IMR-90 (cell line): Measurements from ENCODE around the gene BEAN1. TPM values are rescaled to one million over a fixed set of nuclear protein-coding genes. Genes with fewer than 3 reads are reported as not detected.

ENCODE experiments used
- ATAC-seq: fragments of 200-7000 bp; cut with Tn5 transposase; 2 replicates; pipeline ENCODE4 v1.9.1; 2020; ENCODE audit warnings: low read depth, mild to moderate bottlenecking, moderate library complexity
- BruUV-seq: library from RNA; stranded (reverse); fragments of 400-500 nt; replicated peaks from 2 replicates; lab custom pipeline; 2021; lab: Mats Ljungman, UMichigan
- CTCF ChIA-PET: fragments of 300-600 bp; formaldehyde crosslinking; extraction: SDS; loops from one replicate; lab custom pipeline; 2021; ENCODE audit warnings: antibody characterized with exemption; lab: Yijun Ruan, JAX
- POLR2A ChIA-PET: fragments of 300-600 bp; sonication (Branson Sonifier 250); formaldehyde crosslinking; loops from one replicate; lab custom pipeline; 2022; ENCODE audit warnings: antibody characterized with exemption; ENCODE audit not compliant: unreplicated experiment; lab: Charles Lee
- DNase-seq: peaks from one replicate; pipeline ENCODE4 v3.0.0; 2013
- H2AFZ ChIP-seq: replicated peaks from 2 replicates; pipeline ENCODE3; 2013; ENCODE audit warnings: low read length, mild to moderate bottlenecking; ENCODE audit not compliant: poor library complexity
- H2AK5ac ChIP-seq: 2 replicates; pipeline ENCODE4 v1.6.1; 2013; ENCODE audit warnings: low read depth, low read length, inconsistent platforms
- H2AK9ac ChIP-seq: replicated peaks from 2 replicates; pipeline ENCODE3; 2013; ENCODE audit warnings: mild to moderate bottlenecking, low read depth, low read length, moderate library complexity; ENCODE audit not compliant: poor library complexity
- H2BK120ac ChIP-seq: 2 replicates; pipeline ENCODE4 v1.6.1; 2013; ENCODE audit warnings: low read depth, low read length, inconsistent platforms
- H2BK15ac ChIP-seq: 3 replicates; pipeline ENCODE4 v1.6.1; 2013; ENCODE audit warnings: low read depth, low read length, inconsistent platforms
- H2BK20ac ChIP-seq: 2 replicates; pipeline ENCODE4 v1.6.1; 2013; ENCODE audit warnings: low read depth, mild to moderate bottlenecking, inconsistent platforms, low read length, moderate library complexity
- H2BK5ac ChIP-seq: 2 replicates; pipeline ENCODE4 v1.6.1; 2013; ENCODE audit warnings: mild to moderate bottlenecking, low read depth, low read length, inconsistent platforms; ENCODE audit not compliant: poor library complexity, severe bottlenecking
- H3K14ac ChIP-seq: replicated peaks from 2 replicates; pipeline ENCODE4 v1.6.1; 2013; ENCODE audit warnings: low read depth, low read length, inconsistent platforms
- H3K18ac ChIP-seq: 2 replicates; pipeline ENCODE4 v1.6.1; 2013; ENCODE audit warnings: low read depth, low read length, control low read depth
- H3K23ac ChIP-seq: 2 replicates; pipeline ENCODE4 v1.6.1; 2013; ENCODE audit warnings: low read depth, low read length, inconsistent platforms
- H3K27ac ChIP-seq: 2 replicates; pipeline ENCODE4 v1.5.1; 2013; ENCODE audit warnings: mild to moderate bottlenecking, control low read depth, low read length; ENCODE audit not compliant: insufficient read depth
- H3K27me3 ChIP-seq: 2 replicates; pipeline ENCODE4 v1.6.1; 2013; ENCODE audit warnings: low read length; ENCODE audit not compliant: control insufficient read depth, insufficient read depth
- H3K36me3 ChIP-seq: 2 replicates; pipeline ENCODE4 v1.6.1; 2013; ENCODE audit warnings: low read length, mixed read lengths; ENCODE audit not compliant: control insufficient read depth, insufficient read depth
- H3K4ac ChIP-seq: 2 replicates; pipeline ENCODE4 v1.6.1; 2013; ENCODE audit warnings: low read depth, low read length, inconsistent platforms
- H3K4me1 ChIP-seq: 2 replicates; pipeline ENCODE4 v1.6.1; 2013; ENCODE audit warnings: low read length, mixed read lengths; ENCODE audit not compliant: control insufficient read depth, insufficient read depth
- H3K4me2 ChIP-seq: 2 replicates; pipeline ENCODE4 v1.6.1; 2013; ENCODE audit warnings: low read depth, mild to moderate bottlenecking, control low read depth, low read length, moderate library complexity
- H3K4me3 ChIP-seq: 2 replicates; pipeline ENCODE4 v1.5.1; 2013; ENCODE audit warnings: low read depth, mild to moderate bottlenecking, control low read depth, low read length, moderate library complexity; ENCODE audit not compliant: insufficient read depth
- H3K56ac ChIP-seq: 2 replicates; pipeline ENCODE4 v1.6.1; 2013; ENCODE audit warnings: low read length, inconsistent platforms; ENCODE audit not compliant: insufficient read depth; ENCODE audit errors: extremely low read depth
- H3K79me1 ChIP-seq, 2 experiments: 2 replicates each; pipeline ENCODE4 v1.6.1; 2013; ENCODE audit warnings: low read length in 2 of 2, inconsistent platforms in 1 of 2, low read depth in 1 of 2
- H3K9ac ChIP-seq: 2 replicates; pipeline ENCODE4 v1.6.1; 2013; ENCODE audit warnings: low read depth, low read length, control low read depth
- H3K9me1 ChIP-seq: 2 replicates; pipeline ENCODE4 v1.6.1; 2013; ENCODE audit warnings: low read length, inconsistent platforms; ENCODE audit not compliant: insufficient read depth
- H3K9me3 ChIP-seq: 2 replicates; pipeline ENCODE4 v1.6.1; 2013; ENCODE audit warnings: low read length; ENCODE audit not compliant: control insufficient read depth, insufficient read depth
- H4K20me1 ChIP-seq: 2 replicates; pipeline ENCODE4 v1.6.1; 2013; ENCODE audit warnings: low read length, inconsistent platforms; ENCODE audit not compliant: insufficient read depth
- H4K5ac ChIP-seq: 2 replicates; pipeline ENCODE4 v1.6.1; 2013; ENCODE audit warnings: mild to moderate bottlenecking, low read depth, low read length, control low read depth
- H4K8ac ChIP-seq, 2 experiments: 2 replicates each; pipeline ENCODE4 v1.6.1; 2013; ENCODE audit warnings: low read depth in 2 of 2, low read length in 2 of 2, control low read depth in 1 of 2, inconsistent platforms in 1 of 2
- H4K91ac ChIP-seq: 2 replicates; pipeline ENCODE4 v1.6.1; 2013; ENCODE audit warnings: low read depth, low read length, inconsistent platforms; ENCODE audit not compliant: insufficient read depth
- BHLHE40 ChIP-seq: fragments of 150-350 bp; IDR thresholded peaks from 2 replicates; pipeline ENCODE4 v1.6.1; 2016; ENCODE audit warnings: mild to moderate bottlenecking, low read depth, low read length
- CEBPB ChIP-seq: IDR thresholded peaks from 2 replicates; pipeline ENCODE4 v1.6.1; 2012; ENCODE audit warnings: low read depth, low read length, improper control_type of control experiment
- CHD1 ChIP-seq: IDR thresholded peaks from 2 replicates; pipeline ENCODE4 v1.6.1; 2012; ENCODE audit warnings: low read depth, low read length, improper control_type of control experiment
- FOS ChIP-seq: fragments of 150-350 bp; IDR thresholded peaks from 2 replicates; pipeline ENCODE4 v1.6.1; 2016; ENCODE audit warnings: low read depth, low read length
- MAFK ChIP-seq: IDR thresholded peaks from 2 replicates; pipeline ENCODE4 v1.6.1; 2012; ENCODE audit warnings: low read depth, low read length, improper control_type of control experiment
- MAZ ChIP-seq: IDR thresholded peaks from 2 replicates; pipeline ENCODE4 v1.6.1; 2012; ENCODE audit warnings: low read depth, mild to moderate bottlenecking, low read length, improper control_type of control experiment, moderate library complexity, borderline replicate concordance
- MXI1 ChIP-seq: IDR thresholded peaks from 2 replicates; pipeline ENCODE4 v1.6.1; 2012; ENCODE audit warnings: low read depth, mild to moderate bottlenecking, low read length, moderate library complexity, borderline replicate concordance
- NFE2L2 ChIP-seq: fragments of 150-350 bp; IDR thresholded peaks from 2 replicates; pipeline ENCODE4 v1.6.1; 2016; ENCODE audit warnings: low read depth, mild to moderate bottlenecking, low read length
- RAD21 ChIP-seq: IDR thresholded peaks from 2 replicates; pipeline ENCODE4 v1.6.1; 2012; ENCODE audit warnings: low read length, improper control_type of control experiment
- RCOR1 ChIP-seq: IDR thresholded peaks from 2 replicates; pipeline ENCODE4 v1.6.1; 2012; ENCODE audit warnings: mild to moderate bottlenecking, low read length, improper control_type of control experiment; ENCODE audit not compliant: insufficient replicate concordance
- RFX5 ChIP-seq: IDR thresholded peaks from 2 replicates; pipeline ENCODE4 v1.8.0; 2012; ENCODE audit warnings: low read depth, mild to moderate bottlenecking, low read length, moderate library complexity
- SMC3 ChIP-seq: fragments of 150-350 bp; IDR thresholded peaks from 2 replicates; pipeline ENCODE4 v1.6.1; 2016; ENCODE audit warnings: low read depth, mild to moderate bottlenecking, antibody characterized with exemption, low read length, moderate library complexity
- WGBS, 2 experiments: methylation state at CpG; one replicate each; pipeline versions ENCODE4 v1.1.5 to v1.1.7; 2013; ENCODE audit warnings: missing lambda C conversion rate in 2 of 2; ENCODE audit not compliant: insufficient read length in 1 of 2; ENCODE audit errors: extremely low coverage in 2 of 2; 5-methylcytosine and 5-hydroxymethylcytosine counted together
- dilution Hi-C: fragments of 300-500 bp; cut with HindIII; formaldehyde crosslinking; loops from one replicate; pipeline ENCODE4 v1.14.3; 2018; ENCODE audit warnings: low sequenced_read_pairs; ENCODE audit not compliant: unreplicated experiment
- in situ Hi-C: fragments of 300-500 bp; cut with MboI; formaldehyde crosslinking; loops from 3 replicates; pipeline ENCODE4 v1.14.3; 2019; ENCODE audit warnings: low sequenced_read_pairs, inconsistent platforms, mixed read lengths
- intact Hi-C: fragments of 100-400 bp; cut with micrococcal nuclease; formaldehyde crosslinking; loops from 2 replicates; pipeline ENCODE4 v1.10.0; 2022
- polyA plus RNA-seq, 3 experiments: library from polyadenylated mRNA; depleted of rRNA; stranded (reverse); fragments of >200 nt; gene quantifications; 2 replicates each; pipeline ENCODE4 v1.2.3, GENCODE V29; 2012; ENCODE audit warnings: low replicate concordance in 1 of 3
- total RNA-seq: library from RNA; depleted of rRNA; stranded (reverse); fragments of >200 nt; gene quantifications from 2 replicates; pipeline ENCODE4 v1.2.3, GENCODE V29; 2012
- TF ChIP-seq, protein P1 (sequence below): fragments of 150-350 bp; IDR thresholded peaks from 2 replicates; pipeline ENCODE4 v1.6.1; 2016; ENCODE audit warnings: low read depth, mild to moderate bottlenecking, low read length, moderate library complexity, borderline replicate concordance
- TF ChIP-seq, protein P2 (sequence below): conservative IDR thresholded peaks from 2 replicates; pipeline ENCODE4 v1.5.1; 2012; ENCODE audit warnings: mild to moderate bottlenecking, low read depth, low read length, improper control_type of control experiment
- TF ChIP-seq, protein P3 (sequence below): fragments of 150-350 bp; IDR thresholded peaks from 2 replicates; pipeline ENCODE4 v1.6.1; 2017; ENCODE audit warnings: mild to moderate bottlenecking, antibody characterized with exemption, low read length, low read depth

Gene BEAN1
- total and polyA plus RNA-seq, 2 of the 4 experiments (the other 2 are of a cell fraction): not detected

DNA sequence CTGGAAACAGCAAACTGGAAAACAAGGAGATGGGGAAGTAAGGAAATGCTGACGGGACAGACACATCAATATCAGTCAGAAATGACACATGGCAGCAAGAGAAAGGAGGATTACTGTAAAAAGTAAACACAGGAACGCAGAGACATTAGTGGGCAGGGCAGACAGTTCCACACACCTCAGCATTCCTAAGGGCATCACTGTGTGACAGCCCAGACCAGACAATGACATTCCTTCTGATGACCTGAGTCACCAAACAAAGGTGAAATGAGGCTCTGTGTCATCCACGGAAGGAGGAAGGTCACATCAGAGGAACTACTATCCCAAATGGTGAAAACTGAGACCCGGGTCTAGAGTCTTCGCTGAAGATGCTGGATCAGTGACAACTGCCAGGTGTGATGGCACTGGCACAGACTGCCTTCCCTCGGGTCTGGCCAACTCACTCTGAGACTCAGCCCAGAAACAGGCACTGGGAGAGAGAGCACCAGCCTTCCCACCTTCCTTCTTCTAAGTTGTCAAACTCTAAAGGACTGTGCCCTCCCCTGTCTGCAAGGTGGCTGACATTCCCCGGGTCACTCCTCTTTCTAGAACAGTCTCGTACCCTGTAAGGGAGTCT is 86.1 kb downstream of the BEAN1 start:
- Histone ChIP-seq H3K27ac (no peak overlapping the region), H2BK120ac (peak overlapping the region; percentile 9), H3K4ac (peak overlapping the region; percentile 52), H3K4me3 (no peak overlapping the region), H4K20me1 (peaks cover 2% of the 10 kb centered on the region; the same call in 1 of the 2 replicates), H2BK15ac (peak overlapping the region; percentile 16; the same call in 2 of the 3 replicates), H2AK9ac (no peak overlapping the region), H3K23ac (peak overlapping the region; percentile 2; the same call in 1 of the 2 replicates), H4K91ac (peak overlapping the region; percentile 36), H3K9me3 (no peaks in the 10 kb centered on the region), H3K18ac (no peak overlapping the region; the same call in 1 of the 2 replicates), H2AK5ac (peak overlapping the region; percentile 69; the same call in 1 of the 2 replicates), H3K4me1 (peaks cover 35% of the 10 kb centered on the region), H2AFZ (peak overlapping the region; percentile 48), H3K14ac (peak overlapping the region; percentile 71), H4K8ac (0 out of 4 replicates have a peak overlapping the region, but pooled peaks of 1 of the 2 experiments have one; percentile 11), H3K36me3 (peaks cover 5% of the 10 kb centered on the region; the same call in 1 of the 2 replicates), H3K79me1 (peaks cover 0 to 33% of the 10 kb centered on the region in 2 experiments; a peak in 3 of 4 replicates), H3K4me2 (no peak overlapping the region), H3K9ac (no peak overlapping the region), H3K56ac (no peak overlapping the region), H3K9me1 (peaks cover 46% of the 10 kb centered on the region), H2BK5ac (no peak overlapping the region), H4K5ac (no peak overlapping the region), H2BK20ac (peak overlapping the region; percentile 75), H3K27me3 (no peaks in the 10 kb centered on the region)
- ChIA-PET CTCF (no interaction called here), POLR2A (no interaction called here)
- dilution Hi-C loops: no loop called here
- intact Hi-C loops: no loop called here
- in situ Hi-C loops: no loop called here
- no TSS peak for BruUV-seq
- ATAC-seq (no peak), DNase-seq (no peak)
- WGBS, 2 experiments: 80% methylated on average over 3 of the region's 8 CpGs; no CpG with 5 or more reads in 1 of the 2 experiments
- TF ChIP-seq RCOR1: no peak
- no peak for TF ChIP-seq FOS
- TF ChIP-seq BHLHE40: no peak
- no peak for TF ChIP-seq CHD1
- TF ChIP-seq, protein P1, sequence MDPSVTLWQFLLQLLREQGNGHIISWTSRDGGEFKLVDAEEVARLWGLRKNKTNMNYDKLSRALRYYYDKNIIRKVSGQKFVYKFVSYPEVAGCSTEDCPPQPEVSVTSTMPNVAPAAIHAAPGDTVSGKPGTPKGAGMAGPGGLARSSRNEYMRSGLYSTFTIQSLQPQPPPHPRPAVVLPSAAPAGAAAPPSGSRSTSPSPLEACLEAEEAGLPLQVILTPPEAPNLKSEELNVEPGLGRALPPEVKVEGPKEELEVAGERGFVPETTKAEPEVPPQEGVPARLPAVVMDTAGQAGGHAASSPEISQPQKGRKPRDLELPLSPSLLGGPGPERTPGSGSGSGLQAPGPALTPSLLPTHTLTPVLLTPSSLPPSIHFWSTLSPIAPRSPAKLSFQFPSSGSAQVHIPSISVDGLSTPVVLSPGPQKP: no peak
- no peak for TF ChIP-seq RAD21
- TF ChIP-seq, protein P2, sequence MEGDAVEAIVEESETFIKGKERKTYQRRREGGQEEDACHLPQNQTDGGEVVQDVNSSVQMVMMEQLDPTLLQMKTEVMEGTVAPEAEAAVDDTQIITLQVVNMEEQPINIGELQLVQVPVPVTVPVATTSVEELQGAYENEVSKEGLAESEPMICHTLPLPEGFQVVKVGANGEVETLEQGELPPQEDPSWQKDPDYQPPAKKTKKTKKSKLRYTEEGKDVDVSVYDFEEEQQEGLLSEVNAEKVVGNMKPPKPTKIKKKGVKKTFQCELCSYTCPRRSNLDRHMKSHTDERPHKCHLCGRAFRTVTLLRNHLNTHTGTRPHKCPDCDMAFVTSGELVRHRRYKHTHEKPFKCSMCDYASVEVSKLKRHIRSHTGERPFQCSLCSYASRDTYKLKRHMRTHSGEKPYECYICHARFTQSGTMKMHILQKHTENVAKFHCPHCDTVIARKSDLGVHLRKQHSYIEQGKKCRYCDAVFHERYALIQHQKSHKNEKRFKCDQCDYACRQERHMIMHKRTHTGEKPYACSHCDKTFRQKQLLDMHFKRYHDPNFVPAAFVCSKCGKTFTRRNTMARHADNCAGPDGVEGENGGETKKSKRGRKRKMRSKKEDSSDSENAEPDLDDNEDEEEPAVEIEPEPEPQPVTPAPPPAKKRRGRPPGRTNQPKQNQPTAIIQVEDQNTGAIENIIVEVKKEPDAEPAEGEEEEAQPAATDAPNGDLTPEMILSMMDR: no peak
- no peak for TF ChIP-seq MAFK
- TF ChIP-seq MAZ: no peak
- no peak for TF ChIP-seq CEBPB
- no peak for TF ChIP-seq RFX5
- no peak for TF ChIP-seq NFE2L2
- TF ChIP-seq, protein P3, sequence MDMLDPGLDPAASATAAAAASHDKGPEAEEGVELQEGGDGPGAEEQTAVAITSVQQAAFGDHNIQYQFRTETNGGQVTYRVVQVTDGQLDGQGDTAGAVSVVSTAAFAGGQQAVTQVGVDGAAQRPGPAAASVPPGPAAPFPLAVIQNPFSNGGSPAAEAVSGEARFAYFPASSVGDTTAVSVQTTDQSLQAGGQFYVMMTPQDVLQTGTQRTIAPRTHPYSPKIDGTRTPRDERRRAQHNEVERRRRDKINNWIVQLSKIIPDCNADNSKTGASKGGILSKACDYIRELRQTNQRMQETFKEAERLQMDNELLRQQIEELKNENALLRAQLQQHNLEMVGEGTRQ: no peak
- no peak for TF ChIP-seq MXI1
- TF ChIP-seq SMC3: no peak
